ENCODE results near the gene CDH2.

CDH2 gene

GRCh38 chr18:28176948-28177827 lies at the start of gene CDH2:
TSS of gene CDH2 (minus strand) at chr18:28177130. CDS start at chr18:28177022, 108 bp downstream.
- DNase-seq, result peak; percentile 97

- DNase-seq, result no peak
Observed at GRCh38 chr18:28212060-28212459, 35.1 kb upstream of the CDH2 start.

- no peak for DNase-seq
Observed at GRCh38 chr18:28208712-28209265, 31.9 kb upstream of the CDH2 start.

DNA sequence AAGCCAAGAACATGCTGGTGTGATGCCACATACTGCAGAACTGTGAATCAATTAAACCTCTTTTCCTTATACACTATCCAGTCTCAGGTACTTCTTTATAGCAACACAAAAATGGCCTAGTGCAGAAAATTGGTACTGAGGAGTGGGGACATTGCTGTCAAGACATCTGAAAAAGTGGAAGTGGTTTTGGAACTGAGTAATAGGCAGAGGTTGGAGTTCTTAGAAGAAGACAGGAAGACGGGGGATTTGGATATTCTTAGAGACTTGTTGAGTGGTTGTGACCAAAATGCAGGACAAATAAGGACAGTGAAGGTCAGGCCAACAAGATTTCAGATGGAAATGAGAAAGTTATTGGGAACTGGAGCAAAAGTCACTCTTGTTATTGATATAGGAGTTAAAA lies 31.3 kb upstream of the CDH2 start:
- no peak for DNase-seq

DNA sequence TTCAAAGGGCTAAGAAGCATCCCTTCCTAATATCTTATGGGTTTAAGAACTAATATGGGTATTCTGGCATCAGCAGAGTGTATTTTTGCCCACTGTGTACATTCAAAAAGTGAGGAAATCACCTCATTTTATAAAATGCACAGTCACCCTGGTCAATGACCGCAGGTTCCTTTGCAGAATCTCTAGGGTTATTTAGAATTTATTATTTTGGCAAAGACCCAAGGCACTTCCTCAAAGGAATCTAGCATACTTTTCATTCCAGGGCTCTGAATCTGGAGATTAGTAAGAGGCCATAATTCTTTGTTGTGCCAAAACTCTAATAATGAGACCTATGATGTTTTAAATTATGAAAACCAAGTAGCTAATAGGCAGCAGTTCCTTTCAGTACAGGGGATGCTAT lies 27.2 kb upstream of the CDH2 start:
- DNase-seq, result no peak

GRCh38 chr18:28201056-28201455 lies 24.1 kb upstream of the CDH2 start:
- no peak for DNase-seq

GRCh38 chr18:28198620-28199019 lies 21.7 kb upstream of the CDH2 start:
- no peak for DNase-seq

DNA sequence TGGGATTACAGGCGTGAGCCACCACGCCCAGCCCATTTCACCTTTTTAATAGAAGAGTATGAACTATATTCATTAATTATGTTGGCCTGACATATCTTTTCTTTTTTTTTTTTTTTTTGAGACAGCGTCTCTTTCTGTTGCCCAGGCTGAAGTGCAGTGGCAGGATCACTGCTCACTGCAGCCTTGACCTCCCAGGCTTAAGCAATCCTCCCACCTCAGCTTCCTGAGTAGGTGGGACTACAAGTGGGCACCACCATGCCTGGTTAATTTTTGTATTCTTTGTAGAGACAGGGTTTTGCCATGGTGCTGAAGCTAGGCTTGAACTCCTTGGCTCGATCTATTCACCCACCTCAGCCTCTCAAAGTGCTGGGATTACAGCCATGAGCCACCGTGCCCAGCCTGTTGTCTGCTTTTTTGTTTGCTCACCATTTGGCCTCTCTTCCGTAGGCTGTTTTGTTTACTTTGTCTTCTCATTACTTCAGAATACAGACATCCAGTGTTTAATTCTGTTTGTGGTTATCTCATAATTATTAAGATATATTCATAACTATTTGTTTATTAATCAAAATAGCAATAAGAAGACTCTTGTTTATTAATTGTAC lies 16.3 kb upstream of the CDH2 start:
- no peak for DNase-seq

DNA sequence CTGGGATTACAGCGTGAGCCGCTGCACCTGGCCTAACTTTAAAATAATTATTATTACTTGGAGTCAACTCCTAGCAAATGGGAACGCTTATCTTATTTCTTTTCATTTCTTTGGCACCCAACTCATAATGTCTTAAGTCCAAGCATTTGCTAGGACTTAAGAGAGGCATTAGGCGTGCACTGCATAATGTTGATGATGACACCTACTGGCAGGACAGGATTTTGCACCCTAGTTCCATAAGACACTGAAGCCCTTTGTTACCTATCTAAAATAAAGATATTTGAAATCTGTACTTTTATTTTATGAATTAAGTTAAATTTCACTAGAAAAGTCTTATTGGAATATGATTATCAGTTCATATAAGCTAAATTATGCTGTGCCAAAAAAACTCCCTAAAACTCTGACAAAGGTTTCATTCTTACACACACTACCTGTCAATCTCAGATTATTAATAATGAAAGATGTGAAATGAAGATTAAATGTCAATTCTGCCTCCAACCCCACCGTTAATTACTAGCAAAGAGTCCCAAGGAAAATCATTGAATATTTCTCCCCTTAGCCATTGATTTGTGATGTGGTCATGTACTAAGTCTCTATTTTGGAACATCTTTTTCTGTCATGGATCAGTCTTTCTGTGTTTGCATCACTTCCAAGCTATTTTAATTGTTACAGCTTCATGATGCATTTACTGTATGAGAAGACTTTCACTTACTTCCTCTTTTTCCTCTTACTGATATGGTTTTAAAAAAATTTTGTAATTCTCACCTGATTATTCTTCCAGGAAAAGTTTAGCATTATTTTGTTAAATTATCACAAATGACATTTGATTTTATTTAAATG lies 12.7 kb upstream of the CDH2 start:
- peak; percentile 63 for DNase-seq

DNA sequence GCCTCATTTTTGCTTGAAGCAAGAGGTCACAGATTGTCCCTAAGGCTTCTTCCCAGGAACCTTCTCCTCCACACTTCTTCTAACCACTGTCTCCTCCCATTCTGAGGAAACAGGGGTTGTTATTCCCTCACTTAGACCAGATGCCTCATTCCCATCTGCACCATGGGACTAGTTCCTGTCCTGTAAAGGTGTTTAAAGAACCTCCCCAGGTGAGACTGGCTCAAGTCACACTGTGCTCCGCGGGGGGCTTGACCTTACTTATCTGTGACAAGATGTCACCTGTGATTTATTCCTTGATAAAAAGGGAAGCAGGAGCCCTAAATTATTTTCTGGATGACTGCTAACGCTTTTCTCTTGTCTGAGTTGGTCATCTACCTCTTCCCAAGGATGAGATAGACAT lies 8.2 kb upstream of the CDH2 start:
- no peak for DNase-seq

DNA sequence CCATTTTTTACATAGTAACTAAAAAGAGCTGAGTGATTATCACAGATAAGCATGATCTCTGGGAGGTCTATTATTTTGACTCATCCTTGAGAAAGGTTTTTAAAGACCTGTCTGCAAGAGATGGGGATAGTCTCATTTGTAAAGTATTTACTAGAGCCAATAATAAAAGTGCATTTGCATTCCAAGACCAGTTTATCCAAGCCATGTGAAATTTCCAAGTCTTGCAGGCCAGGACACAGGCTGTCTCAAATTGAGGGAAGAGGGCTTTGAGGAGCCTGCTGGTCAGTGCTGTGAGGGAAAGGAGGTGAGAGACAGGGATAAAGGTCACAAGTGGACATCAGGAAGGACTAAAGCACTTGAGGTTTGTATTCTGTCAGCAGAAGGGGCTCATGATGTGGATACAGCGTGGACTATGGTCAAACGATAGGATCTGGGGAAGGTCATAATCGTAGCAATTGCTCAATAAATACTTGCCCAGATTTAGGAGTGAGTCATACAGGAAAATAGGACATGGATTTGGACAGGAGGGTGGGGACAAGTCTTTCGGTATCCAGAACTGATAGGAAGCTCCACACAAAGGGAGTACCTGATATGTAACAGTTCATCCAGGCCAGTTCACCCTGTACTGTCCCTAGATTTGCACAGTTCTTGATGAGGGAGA lies 6.6 kb upstream of the CDH2 start:
- DNase-seq, result peak; percentile 79

DNA sequence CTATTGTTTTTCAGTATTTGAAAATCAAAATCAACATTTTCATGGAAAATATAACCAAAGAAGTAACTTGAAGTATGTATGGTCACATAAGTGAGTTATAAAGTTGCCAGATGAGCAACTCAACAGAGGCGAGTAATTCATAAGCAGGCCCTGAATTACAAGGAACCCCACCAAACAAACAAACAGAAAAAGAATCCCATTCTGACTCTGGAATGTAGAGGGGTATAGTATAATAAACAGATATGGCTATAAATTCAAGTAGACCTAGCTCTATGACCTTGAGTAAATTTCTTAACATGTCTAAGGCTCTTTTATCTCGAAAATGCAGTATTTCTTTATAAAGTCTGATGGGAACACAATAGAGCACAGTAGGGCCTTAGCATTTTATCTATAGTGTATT lies 4.7 kb upstream of the CDH2 start:
- DNase-seq, result no peak

- DNase-seq, result peak; percentile 53
Observed at GRCh38 chr18:28178720-28179119, 1.8 kb upstream of the CDH2 start.

DNA sequence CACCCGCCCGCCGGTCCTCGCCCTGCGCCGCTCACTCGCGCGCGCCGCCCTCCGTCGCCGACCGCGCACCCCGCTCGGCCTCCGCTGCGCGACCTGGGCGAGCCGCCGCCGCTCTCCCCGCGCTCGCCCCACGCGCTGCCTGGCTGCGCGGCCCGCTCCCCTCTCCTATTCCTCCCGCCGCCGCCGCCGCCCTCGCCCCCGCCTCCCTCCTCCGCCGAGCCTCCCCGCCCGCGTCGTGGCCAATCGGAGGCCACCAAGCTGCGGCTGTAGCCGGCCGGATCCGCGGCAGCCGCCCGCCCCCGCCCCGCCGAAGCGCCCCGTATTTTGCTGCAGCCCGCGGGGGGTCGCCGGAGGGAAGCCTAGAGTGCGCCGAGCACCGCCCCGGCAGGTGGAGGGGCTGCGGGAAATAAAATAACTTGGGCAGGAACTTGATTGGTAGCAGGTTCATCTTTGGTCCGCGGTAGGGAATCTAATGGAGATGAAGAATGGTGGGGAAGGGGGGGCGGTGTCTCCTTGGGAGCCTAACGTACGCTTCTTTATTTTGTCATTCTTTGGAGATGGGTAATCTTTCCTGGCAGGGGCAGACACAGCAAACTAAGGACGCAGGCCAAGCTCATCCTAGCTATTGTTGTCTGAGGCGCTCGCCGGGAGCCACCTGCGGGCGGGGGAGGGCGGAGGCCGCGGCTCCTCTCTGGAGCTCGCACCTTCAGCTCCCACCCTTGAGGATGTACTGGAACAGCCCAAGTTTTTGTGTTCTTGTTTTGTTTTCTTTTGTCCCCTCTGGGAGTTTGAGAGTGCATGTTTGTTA lies 1.1 kb upstream of the CDH2 start:
- DNase-seq, result peak; percentile 90

DNA sequence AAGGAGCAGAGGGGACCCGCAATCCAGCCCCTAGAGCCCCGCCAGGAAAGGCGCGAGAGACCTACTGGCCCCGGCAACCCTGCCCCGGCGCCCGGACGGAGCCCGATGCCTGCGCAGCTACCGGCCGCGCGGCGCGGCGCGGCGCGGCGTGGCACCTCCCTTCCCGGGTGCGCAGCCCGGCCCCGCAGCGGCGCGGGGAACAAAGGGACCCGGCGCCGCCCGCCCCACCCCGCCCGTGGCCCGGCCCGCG lies 307 bp downstream of the CDH2 start:
- peak; percentile 60 for DNase-seq

- DNase-seq, result peak; percentile 73
Observed at GRCh38 chr18:28175930-28176697, 816 bp downstream of the CDH2 start.

- DNase-seq, result peak; percentile 85
Observed at GRCh38 chr18:28175150-28175929, 1.6 kb downstream of the CDH2 start.

DNA sequence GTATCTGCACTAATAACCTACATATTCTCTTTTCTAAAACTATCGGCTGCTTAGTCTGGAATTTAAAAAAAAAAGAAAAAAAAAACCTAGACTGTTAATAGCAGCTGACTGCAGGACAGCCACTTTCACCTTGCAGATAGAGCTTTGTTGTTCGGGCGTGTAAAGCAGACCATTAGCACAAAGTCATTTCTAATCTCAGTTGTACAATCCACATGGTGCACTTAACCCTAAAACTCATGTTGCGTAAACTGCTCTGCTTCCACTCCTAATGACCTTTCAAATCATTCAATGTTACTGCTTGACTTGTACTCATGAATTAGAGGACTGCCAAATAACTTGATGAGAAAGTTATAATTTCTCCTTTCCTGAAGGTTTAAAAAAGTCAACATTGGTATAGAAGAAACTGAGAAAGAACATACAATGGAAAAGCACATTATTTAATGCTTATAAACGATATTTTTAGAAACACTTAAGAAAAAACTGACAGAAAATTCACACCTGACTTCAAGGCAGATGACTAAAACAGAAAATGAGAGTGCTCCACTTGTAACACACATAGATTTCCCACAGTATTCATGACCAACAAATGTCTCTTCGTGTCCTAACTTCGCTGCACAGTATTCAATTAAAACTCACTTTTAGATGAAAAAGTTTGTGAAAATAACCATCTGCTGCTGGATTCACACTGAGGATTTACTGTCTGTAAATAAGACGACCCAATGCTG lies 2.6 kb downstream of the CDH2 start:
- no peak for DNase-seq

DNA sequence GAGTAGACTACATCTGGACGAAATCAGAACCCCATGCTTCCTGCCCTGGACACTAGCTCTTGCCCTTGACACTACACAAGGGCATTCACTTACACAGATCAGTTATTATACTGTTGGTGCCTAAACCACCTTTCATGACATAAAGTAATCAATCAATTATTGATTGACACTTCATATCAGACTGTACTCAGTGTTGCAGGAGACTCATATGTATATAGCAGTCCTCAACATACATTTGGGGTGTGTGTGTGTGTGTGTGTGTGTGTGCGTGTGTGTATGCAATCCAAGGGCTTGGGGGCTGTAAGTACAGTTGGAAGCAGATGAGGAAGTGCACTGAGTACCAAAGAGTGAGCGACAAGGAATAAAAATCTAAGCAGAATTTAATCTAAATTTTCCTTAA lies 5.1 kb downstream of the CDH2 start:
- DNase-seq, result no peak

GRCh38 chr18:28168725-28169124 lies 8.2 kb downstream of the CDH2 start:
- DNase-seq, result no peak

Measured in islet precursor cell (in vitro differentiated cells).